ENCODE measurements around the gene FAM53B.

Gene FAM53B

DNA sequence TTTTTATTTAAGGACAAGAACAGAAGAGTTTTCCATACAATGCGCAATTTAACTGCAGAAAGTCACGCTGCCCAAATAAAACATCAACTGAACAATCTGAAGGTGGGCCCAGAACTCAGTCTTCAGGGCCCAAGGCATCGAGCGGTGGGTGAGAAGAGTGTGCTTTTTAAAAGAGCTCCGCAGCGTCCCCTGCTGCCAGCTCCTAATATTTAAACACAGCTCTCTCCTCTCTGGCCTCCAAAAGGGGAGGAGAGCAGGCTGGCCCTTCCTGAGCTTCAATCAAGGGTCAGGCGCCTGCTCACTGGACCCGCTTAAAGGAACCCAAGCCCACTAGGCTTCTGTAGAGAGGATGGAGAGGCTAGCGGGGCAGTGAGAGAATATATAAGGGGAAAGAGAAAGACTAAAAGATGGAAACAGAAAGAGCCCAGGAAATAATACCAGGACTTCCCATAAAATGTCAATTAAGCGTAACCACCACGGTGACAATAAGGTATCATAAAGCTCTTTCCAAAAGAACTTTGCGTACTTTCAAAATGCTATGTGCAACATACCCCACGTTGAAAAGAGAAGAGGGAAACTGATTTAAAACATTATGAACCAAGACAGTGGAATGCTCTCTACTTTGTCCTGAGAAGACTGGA, 2.8 kb downstream of the FAM53B start (continued):
- TF ChIP-seq, protein P1, sequence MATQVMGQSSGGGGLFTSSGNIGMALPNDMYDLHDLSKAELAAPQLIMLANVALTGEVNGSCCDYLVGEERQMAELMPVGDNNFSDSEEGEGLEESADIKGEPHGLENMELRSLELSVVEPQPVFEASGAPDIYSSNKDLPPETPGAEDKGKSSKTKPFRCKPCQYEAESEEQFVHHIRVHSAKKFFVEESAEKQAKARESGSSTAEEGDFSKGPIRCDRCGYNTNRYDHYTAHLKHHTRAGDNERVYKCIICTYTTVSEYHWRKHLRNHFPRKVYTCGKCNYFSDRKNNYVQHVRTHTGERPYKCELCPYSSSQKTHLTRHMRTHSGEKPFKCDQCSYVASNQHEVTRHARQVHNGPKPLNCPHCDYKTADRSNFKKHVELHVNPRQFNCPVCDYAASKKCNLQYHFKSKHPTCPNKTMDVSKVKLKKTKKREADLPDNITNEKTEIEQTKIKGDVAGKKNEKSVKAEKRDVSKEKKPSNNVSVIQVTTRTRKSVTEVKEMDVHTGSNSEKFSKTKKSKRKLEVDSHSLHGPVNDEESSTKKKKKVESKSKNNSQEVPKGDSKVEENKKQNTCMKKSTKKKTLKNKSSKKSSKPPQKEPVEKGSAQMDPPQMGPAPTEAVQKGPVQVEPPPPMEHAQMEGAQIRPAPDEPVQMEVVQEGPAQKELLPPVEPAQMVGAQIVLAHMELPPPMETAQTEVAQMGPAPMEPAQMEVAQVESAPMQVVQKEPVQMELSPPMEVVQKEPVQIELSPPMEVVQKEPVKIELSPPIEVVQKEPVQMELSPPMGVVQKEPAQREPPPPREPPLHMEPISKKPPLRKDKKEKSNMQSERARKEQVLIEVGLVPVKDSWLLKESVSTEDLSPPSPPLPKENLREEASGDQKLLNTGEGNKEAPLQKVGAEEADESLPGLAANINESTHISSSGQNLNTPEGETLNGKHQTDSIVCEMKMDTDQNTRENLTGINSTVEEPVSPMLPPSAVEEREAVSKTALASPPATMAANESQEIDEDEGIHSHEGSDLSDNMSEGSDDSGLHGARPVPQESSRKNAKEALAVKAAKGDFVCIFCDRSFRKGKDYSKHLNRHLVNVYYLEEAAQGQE (tag by site-specific recombination; IDR thresholded peaks at IDR 0.05): no peak
- TF ChIP-seq, protein P2, sequence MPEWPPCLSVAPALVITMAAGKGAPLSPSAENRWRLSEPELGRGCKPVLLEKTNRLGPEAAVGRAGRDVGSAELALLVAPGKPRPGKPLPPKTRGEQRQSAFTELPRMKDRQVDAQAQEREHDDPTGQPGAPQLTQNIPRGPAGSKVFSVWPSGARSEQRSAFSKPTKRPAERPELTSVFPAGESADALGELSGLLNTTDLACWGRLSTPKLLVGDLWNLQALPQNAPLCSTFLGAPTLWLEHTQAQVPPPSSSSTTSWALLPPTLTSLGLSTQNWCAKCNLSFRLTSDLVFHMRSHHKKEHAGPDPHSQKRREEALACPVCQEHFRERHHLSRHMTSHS (tag by site-specific recombination; IDR thresholded peaks at IDR 0.05): no peak
- TF ChIP-seq, protein P3, sequence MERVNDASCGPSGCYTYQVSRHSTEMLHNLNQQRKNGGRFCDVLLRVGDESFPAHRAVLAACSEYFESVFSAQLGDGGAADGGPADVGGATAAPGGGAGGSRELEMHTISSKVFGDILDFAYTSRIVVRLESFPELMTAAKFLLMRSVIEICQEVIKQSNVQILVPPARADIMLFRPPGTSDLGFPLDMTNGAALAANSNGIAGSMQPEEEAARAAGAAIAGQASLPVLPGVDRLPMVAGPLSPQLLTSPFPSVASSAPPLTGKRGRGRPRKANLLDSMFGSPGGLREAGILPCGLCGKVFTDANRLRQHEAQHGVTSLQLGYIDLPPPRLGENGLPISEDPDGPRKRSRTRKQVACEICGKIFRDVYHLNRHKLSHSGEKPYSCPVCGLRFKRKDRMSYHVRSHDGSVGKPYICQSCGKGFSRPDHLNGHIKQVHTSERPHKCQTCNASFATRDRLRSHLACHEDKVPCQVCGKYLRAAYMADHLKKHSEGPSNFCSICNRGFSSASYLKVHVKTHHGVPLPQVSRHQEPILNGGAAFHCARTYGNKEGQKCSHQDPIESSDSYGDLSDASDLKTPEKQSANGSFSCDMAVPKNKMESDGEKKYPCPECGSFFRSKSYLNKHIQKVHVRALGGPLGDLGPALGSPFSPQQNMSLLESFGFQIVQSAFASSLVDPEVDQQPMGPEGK (tag by site-specific recombination; IDR thresholded peaks at IDR 0.05): no peak
- TF ChIP-seq, protein P4, sequence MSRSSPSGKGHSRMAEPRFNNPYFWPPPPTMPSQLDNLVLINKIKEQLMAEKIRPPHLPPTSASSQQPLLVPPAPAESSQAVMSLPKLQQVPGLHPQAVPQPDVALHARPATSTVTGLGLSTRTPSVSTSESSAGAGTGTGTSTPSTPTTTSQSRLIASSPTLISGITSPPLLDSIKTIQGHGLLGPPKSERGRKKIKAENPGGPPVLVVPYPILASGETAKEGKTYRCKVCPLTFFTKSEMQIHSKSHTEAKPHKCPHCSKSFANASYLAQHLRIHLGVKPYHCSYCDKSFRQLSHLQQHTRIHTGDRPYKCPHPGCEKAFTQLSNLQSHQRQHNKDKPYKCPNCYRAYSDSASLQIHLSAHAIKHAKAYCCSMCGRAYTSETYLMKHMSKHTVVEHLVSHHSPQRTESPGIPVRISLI (tag by site-specific recombination; IDR thresholded peaks at IDR 0.05): no peak
- TF ChIP-seq HOXC10 (CRISPR knock-in tag; IDR thresholded peaks at IDR 0.05) (no peak), MYNN (tag by site-specific recombination; IDR thresholded peaks at IDR 0.05; ENCODE audit: borderline replicate concordance) (no peak), PRDM1 (tag by site-specific recombination; IDR thresholded peaks at IDR 0.05) (no peak), ZNF76 (tag by site-specific recombination; IDR thresholded peaks at IDR 0.05; ENCODE audit: borderline replicate concordance, low read depth) (no peak), ZNF354C (tag by site-specific recombination; IDR thresholded peaks at IDR 0.05; ENCODE audit: borderline replicate concordance, low read depth) (no peak), IKZF3 (tag by site-specific recombination; IDR thresholded peaks at IDR 0.05) (no peak), ZNF19 (tag by site-specific recombination; IDR thresholded peaks at IDR 0.05; ENCODE audit: low read depth) (no peak), ZNF544 (tag by site-specific recombination; IDR thresholded peaks at IDR 0.05) (no peak), ZNF660 (tag by site-specific recombination; IDR thresholded peaks at IDR 0.05) (0 out of 2 replicates have a peak, but pooled peaks have one; percentile 39), ZNF311 (tag by site-specific recombination; IDR thresholded peaks at IDR 0.05; ENCODE audit: borderline replicate concordance) (no peak), ZFP69B (tag by site-specific recombination; IDR thresholded peaks at IDR 0.05) (peak; percentile 93), WT1 (tag by site-specific recombination; IDR thresholded peaks at IDR 0.05) (no peak), ZNF654 (tag by site-specific recombination; IDR thresholded peaks at IDR 0.05; ENCODE audit: low read depth) (peak; percentile 69), BCL11A (tag by site-specific recombination; IDR thresholded peaks at IDR 0.05; ENCODE audit: low read depth) (no peak), MEIS1 (CRISPR knock-in tag; IDR thresholded peaks at IDR 0.05; ENCODE audit: borderline replicate concordance) (no peak)
- TF ChIP-seq, protein P5, sequence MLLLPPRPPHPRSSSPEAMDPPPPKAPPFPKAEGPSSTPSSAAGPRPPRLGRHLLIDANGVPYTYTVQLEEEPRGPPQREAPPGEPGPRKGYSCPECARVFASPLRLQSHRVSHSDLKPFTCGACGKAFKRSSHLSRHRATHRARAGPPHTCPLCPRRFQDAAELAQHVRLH (tag by site-specific recombination; IDR thresholded peaks at IDR 0.05): no peak
- TF ChIP-seq, protein P6, sequence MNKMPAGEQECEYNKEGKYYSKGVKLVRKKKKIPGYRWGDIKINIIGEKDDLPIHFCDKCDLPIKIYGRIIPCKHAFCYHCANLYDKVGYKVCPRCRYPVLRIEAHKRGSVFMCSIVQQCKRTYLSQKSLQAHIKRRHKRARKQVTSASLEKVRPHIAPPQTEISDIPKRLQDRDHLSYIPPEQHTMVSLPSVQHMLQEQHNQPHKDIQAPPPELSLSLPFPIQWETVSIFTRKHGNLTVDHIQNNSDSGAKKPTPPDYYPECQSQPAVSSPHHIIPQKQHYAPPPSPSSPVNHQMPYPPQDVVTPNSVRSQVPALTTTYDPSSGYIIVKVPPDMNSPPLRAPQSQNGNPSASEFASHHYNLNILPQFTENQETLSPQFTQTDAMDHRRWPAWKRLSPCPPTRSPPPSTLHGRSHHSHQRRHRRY (tag by site-specific recombination; IDR thresholded peaks at IDR 0.05): no peak
